ENCODE measurements around the gene ZMYM5.
"Not testable (repeated sequence)": the region's sequence is repeated elsewhere in the genome, so short reads cannot be mapped to it uniquely, and the experiment has no call there.

The ZMYM5 gene

GRCh38 chr13:19818223-19818842, 45.1 kb downstream of the ZMYM5 start:
- DNase-seq (ENCODE audit: low spot score): peak; percentile 2

DNA sequence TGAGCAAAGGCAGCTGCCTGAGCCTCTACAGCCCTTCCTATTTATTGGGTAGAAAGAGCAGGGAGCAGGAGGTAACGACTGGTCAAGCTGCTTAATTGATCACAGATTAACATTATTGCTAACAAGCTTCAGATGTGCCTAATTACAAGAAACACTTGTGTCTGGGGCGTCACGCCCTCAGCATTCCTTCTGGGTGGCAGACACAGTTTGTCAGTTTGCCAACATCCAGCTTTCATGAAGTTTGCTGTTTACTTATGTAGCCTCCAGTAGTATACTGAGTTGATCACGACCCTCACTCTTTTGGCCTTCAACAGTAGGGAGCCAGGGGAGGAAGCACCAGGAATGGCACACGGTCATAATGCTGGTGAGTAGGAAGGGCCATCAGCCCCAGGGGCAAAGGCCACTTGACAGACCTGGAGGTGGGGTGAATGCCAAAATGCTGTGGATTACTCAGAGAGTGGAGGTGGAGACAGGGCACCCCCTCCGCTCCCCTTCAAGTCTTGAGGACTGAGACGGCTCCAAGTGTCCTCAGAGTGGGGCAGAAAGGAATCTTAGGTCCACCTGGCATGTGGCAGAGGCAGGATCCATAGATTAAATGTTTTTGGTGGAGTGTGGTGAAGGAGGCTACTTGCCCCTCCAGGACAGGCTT, 45.8 kb downstream of the ZMYM5 start:
- DNase-seq (ENCODE audit: low spot score): no peak

GRCh38 chr13:19817106-19817505, 46.3 kb downstream of the ZMYM5 start:
- DNase-seq (ENCODE audit: low spot score): no peak

DNA sequence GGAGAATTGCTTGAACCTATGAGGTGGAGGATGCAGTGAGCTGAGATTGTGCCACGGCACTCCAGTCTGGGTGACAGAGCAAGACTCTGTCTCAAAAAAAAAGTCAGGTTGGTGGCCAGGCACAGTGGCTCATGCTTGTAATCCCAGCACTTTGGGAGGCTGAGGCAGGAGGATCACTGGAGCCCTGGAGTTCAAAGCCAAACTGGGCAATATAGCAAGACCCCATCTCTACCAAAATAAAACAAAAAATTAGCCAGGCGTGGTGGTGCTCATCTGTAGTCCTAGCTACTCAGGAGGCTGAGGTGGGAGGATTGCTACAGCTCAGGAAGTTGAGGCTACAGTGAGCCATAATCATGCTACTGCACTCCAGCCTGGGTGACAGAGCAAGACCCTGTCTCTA, 47.6 kb downstream of the ZMYM5 start:
- not testable (repeated sequence) for DNase-seq (ENCODE audit: low spot score)

DNA sequence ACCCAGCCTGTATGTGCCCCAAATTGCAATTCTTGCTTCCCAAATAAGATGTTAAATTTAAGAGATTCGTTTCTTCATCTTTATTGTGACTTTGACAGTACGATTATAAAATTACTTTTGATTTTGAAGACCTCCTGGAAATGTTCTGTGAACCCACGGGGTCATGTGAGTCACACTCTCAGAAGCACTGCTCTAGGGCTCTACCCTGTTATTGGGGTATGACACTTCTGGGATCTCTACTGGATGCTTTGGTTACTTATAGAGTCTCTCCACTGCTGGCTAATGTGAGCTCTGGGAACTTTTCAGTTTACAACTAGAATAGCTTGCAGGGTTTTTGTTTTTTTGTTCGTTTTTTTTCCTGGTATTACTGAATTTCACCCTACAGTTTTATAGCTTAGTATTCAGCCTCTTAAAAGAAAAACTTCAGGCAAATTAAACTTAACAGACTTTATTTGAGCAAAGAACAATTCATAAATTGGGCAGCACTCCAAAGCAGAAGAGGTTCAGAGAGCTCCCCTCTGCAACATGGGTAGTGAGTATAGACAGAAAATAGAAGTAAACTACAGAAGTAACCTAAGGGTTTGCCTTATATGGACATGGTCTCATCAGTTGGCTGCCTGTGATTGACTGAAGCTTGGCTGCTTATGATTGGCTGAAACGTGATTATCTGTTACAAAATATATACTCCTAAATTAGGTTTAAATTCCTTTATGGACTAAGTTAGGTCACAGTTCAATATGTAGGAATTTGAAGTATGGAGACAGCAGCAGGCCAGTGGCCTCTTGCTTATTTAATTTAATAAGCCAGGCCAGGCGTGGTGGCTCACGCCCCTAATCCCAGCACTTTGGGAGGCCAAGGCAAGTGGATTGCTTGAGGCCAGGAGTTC, 52.2 kb downstream of the ZMYM5 start:
- DNase-seq (ENCODE audit: low spot score): no peak

GRCh38 chr13:19810151-19810550, 53.3 kb downstream of the ZMYM5 start:
- DNase-seq (ENCODE audit: low spot score): no peak

DNA sequence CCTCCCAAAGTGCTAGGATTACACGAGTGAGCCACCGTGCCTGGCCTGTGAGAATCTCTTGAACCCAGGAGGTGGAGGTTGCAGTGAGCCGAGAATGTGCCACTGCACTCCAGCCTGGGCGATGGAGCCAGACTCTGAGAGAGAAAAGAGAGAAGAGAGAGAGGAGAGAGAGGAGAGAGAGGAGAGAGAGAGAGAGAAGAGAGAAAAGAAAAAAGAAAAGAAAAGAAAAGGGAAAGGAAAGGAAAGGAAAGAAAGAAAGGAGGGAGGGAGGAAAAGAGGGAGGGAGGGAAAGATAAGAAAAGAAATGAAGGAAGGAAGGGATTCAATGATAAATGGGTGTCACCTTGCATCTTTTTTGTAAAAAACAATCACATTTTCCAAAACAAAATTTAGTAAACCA, 57.7 kb downstream of the ZMYM5 start:
- DNase-seq (ENCODE audit: low spot score): no peak

DNA sequence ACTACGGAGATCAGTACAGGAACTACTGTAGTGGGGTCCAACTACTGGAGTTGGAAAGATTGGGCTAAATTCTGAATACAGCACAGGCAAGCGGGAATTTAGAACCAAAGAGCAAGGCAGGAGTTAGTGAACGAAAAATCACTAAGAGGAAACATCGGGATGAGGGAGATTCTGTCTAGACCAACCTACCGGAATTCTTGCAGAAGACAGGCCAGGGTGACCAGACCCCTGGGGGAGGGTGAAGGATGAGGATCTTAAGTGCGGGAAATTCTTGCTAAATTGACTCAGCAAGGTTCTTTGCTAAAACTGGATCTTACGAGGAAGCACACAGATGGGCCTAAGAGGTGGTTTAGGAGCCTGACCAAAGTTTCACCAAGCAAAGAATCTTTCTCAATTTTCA, 67.5 kb downstream of the ZMYM5 start:
- no peak for DNase-seq (ENCODE audit: low spot score)

DNA sequence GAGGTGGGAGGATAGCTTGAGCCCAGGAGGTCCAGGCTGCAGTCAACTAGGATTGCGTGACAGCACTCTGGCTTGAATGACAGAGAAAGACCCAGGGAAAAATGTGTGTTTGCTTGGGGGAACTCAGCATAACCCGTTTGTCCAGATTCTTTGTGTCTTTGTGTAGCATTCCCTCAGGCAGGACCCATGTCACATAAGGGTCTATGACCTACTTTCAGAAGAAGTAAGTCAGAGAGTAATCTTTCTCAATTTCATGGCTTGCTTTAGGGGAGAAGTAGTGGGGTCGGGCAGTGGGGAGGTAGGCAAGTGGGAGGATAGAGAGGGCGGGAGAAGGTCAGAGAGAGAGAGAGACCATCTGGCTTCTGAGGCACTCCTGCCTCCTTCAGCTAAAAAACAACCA, 68.8 kb downstream of the ZMYM5 start:
- DNase-seq (ENCODE audit: low spot score): no peak

GRCh38 chr13:19791953-19792537, 71.4 kb downstream of the ZMYM5 start:
- DNase-seq (ENCODE audit: low spot score): no peak

GRCh38 chr13:19782727-19783682, 80.4 kb downstream of the ZMYM5 start, which contains the start of gene PSPC1:
Gene PSPC1, minus strand, starts transcription at chr13:19782945. Its CDS starts 188 bp downstream, at chr13:19782757.
- DNase-seq (ENCODE audit: low spot score): peak; percentile 97

DNA sequence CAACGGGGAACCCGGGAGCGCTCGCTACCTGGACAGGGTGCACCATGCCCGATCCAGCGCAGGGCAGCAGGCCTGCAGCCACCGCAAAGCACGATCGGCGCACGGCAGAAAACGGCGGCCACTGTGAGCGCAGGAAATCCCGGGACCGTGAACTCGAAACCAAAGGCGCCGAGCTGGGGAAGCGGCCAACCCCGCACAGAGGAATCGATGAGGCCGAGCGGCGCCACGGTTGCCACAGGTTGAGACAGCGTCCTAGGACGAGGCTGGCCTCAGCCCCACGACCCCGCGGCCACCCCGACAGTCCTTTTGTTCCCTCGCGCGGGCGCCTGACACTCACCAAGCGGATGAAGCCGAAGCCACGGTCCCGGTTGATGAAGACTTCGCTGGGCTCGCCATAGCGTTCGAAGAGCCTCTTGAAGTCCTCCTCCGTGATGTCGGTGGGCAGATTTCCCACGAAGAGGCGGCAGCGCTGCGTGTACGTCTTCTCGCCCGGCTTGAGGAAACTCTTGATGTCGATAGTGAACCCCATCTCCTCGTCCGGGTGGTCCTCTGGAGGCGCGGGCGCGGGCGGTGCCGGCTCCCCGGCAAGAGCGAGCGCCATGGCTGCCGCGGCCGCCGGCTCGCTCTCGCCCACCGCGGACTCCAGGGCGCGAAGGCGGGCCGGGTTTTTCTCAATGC, 81.3 kb downstream of the ZMYM5 start:
- peak; percentile 56 for DNase-seq (ENCODE audit: low spot score)

DNA sequence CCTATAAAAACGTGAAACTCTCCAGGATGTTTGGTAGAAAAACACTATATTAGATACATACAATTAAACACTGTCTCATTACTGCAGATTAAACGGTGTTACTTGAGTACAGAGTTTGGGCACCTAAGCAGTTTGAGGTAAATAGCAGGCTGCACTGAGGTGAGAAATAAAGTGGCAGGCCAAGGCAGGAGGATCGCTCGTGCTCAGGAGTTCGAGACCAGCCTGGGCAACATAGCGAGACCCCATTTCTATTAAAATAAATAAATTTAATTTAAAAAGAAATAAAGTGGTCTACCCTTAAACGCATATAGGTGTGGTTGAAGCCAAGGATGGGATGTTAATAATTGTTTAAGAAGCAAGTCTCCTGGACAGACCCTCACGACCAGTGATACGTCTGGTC, 81.9 kb downstream of the ZMYM5 start:
- no peak for DNase-seq (ENCODE audit: low spot score)

DNA sequence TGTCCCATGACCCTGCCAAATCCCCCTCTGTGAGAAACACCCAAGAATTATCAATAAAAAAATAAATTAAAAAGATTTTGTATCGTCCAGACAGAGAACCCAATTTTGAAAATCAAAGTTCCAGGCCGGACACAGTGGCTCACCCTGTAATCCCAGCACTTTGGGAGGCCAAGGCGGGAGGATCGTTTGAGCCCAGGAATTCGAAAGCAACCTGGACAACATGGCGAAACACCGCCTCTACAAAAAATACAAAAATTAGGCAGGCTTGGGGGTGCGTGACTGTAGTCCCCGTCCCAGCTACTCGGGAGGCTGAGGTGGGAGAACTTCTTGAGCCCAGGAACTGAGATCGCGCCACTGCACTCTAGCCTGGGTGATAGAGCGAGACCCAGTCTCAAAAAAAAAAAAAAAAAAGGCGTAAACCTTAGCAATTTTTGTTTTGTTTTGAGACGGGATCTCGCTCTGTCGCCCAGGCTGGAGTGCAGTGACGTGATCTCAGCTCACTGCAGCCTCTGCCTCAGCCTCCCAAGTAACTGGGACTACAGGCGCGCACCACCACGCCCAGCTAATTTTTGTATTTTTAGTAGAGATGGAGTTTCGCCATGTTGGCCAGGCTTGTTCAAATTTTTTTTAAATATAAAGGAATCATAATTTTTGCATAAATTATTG, 82.6 kb downstream of the ZMYM5 start:
- not testable (repeated sequence) for DNase-seq (ENCODE audit: low spot score)

All from Ammon's horn (tissue), 1 donor.